Mesendoderm (in vitro differentiated cells): ENCODE measurements around the gene TNFAIP6.

Experiments used
- DNase-seq: peaks from one replicate; pipeline ENCODE4 v3.0.0; 2013
- H2AK5ac ChIP-seq: 2 replicates; pipeline ENCODE4 v1.6.1; 2013; ENCODE audit warnings: low read length, inconsistent platforms
- H2BK120ac ChIP-seq: 2 replicates; pipeline ENCODE4 v1.6.1; 2013; ENCODE audit warnings: low read depth, mild to moderate bottlenecking, low read length, moderate library complexity, mixed read lengths
- H2BK15ac ChIP-seq: replicated peaks from 2 replicates; pipeline ENCODE4 v1.6.1; 2013; ENCODE audit warnings: low read depth, mild to moderate bottlenecking, moderate library complexity
- H2BK5ac ChIP-seq: 2 replicates; pipeline ENCODE4 v1.6.1; 2013; ENCODE audit warnings: low read length, inconsistent platforms
- H3K18ac ChIP-seq: 2 replicates; pipeline ENCODE4 v1.6.1; 2013; ENCODE audit warnings: mild to moderate bottlenecking, low read length, mixed read lengths
- H3K23ac ChIP-seq: one replicate; pipeline ENCODE4 v1.6.1; 2013; ENCODE audit warnings: low read length
- H3K27ac ChIP-seq: 2 replicates; pipeline ENCODE4 v1.5.1; 2013; ENCODE audit warnings: low read depth, mild to moderate bottlenecking, inconsistent platforms, low read length, moderate library complexity
- H3K27me3 ChIP-seq: 2 replicates; pipeline ENCODE4 v1.6.1; 2013; ENCODE audit warnings: low read length, control low read depth, mild to moderate bottlenecking, inconsistent platforms; ENCODE audit not compliant: insufficient read depth, poor library complexity
- H3K36me3 ChIP-seq: 2 replicates; pipeline ENCODE4 v1.6.1; 2013; ENCODE audit warnings: low read length, inconsistent platforms; ENCODE audit not compliant: control insufficient read depth, insufficient read depth
- H3K4ac ChIP-seq: one replicate; pipeline ENCODE4 v1.6.1; 2013; ENCODE audit warnings: low read depth, mild to moderate bottlenecking, low read length, moderate library complexity
- H3K4me1 ChIP-seq: 2 replicates; pipeline ENCODE4 v1.6.1; 2013; ENCODE audit warnings: low read depth, low read length, inconsistent platforms; ENCODE audit not compliant: control insufficient read depth
- H3K4me2 ChIP-seq: 2 replicates; pipeline ENCODE4 v1.6.1; 2013; ENCODE audit warnings: low read length
- H3K4me3 ChIP-seq: 2 replicates; pipeline ENCODE4 v1.5.1; 2013; ENCODE audit warnings: mild to moderate bottlenecking, low read length
- H3K56ac ChIP-seq: one replicate; pipeline ENCODE4 v1.6.1; 2013; ENCODE audit warnings: low read length
- H3K79me1 ChIP-seq: 2 replicates; pipeline ENCODE4 v1.6.1; 2013; ENCODE audit warnings: low read length, inconsistent platforms
- H3K79me2 ChIP-seq: 2 replicates; pipeline ENCODE4 v1.6.1; 2013; ENCODE audit warnings: mild to moderate bottlenecking, low read length; ENCODE audit not compliant: control insufficient read depth, insufficient read depth
- H3K9ac ChIP-seq: 2 replicates; pipeline ENCODE4 v1.6.1; 2013; ENCODE audit warnings: low read length, inconsistent platforms
- H4K5ac ChIP-seq: one replicate; pipeline ENCODE4 v1.6.1; 2013; ENCODE audit warnings: low read length
- H4K8ac ChIP-seq: one replicate; pipeline ENCODE4 v1.6.1; 2013; ENCODE audit warnings: low read depth, mild to moderate bottlenecking, control low read depth, low read length, moderate library complexity
- WGBS: extraction: QIAGEN DNeasy Blood & Tissue Kit; methylation state at CpG from one replicate; pipeline ENCODE4 v1.1.7; 2013; ENCODE audit warnings: low lambda C conversion rate, missing lambda C conversion rate; ENCODE audit not compliant: insufficient coverage; ENCODE audit errors: extremely low coverage; 5-methylcytosine and 5-hydroxymethylcytosine counted together

TNFAIP6 gene

DNA sequence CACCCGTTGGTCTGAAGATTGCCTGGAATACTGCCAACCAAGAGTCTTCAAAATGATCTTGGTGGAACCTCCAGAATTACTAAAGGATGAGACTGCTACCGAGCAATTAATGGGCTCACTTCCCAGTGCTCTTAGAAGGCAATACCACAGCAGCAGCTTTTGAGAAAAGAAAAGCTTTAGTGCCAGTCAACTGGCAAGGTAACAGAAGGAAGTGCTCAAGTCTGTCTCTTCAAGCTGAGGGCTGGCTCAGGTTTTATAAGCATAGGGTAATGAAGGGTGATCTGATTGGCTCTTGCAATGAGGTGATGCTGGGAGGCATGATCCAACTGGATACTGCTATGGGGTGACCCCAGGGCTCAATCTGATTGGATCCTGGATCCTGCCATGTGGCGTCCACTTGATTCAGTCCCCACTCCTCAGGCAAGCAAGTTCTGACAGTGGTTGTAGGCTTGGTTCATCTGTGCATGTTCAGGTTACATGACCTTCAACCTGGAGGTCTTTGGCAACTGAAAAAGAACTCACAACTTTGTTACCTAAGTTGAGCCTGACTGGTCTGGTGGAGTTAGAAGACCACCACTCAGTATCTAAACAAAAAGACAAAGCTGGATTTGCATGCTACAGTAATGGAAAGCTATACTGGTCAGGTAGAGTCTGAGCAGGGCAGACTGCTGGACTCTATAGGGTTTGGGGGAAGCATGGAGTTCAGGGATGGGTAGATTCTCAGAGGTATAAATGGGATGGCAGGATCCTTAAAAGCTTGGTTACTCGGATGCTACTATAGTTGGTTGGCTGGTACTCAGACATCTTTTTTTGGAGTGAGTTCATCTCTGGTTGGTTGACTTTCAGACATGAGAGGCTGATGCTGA, 38.4 kb downstream of the TNFAIP6 start:
- Histone ChIP-seq H4K8ac (no peak overlapping the region), H4K5ac (no peak overlapping the region), H3K4me1 (no peaks in the 10 kb centered on the region), H2AK5ac (no peak overlapping the region), H3K4ac (no peak overlapping the region), H3K18ac (no peak overlapping the region), H3K27me3 (no peaks in the 10 kb centered on the region), H3K4me3 (no peak overlapping the region), H2BK15ac (no peak overlapping the region), H3K23ac (no peak overlapping the region), H3K79me1 (no peaks in the 10 kb centered on the region), H3K36me3 (no peaks in the 10 kb centered on the region), H3K79me2 (no peaks in the 10 kb centered on the region), H3K9ac (no peak overlapping the region), H2BK5ac (no peak overlapping the region), H3K27ac (no peak overlapping the region), H3K4me2 (no peak overlapping the region), H3K56ac (no peak overlapping the region), H2BK120ac (no peak overlapping the region)
- WGBS = no CpG with 5 or more reads among the region's 4 CpGs
- DNase-seq = peak; percentile 18

- no peak overlapping the region for H4K5ac ChIP-seq
- H3K56ac ChIP-seq = no peak overlapping the region
- H2AK5ac ChIP-seq = no peak overlapping the region
- H4K8ac ChIP-seq = no peak overlapping the region
- no peak overlapping the region for H2BK120ac ChIP-seq
- WGBS = no CpG with 5 or more reads among the region's 1 CpG
- no peak overlapping the region for H3K4me3 ChIP-seq
- H3K27ac ChIP-seq = no peak overlapping the region
- no peak overlapping the region for H3K4me2 ChIP-seq
- no peak for DNase-seq
- H3K36me3 ChIP-seq = no peaks in the 10 kb centered on the region
- no peak overlapping the region for H2BK5ac ChIP-seq
- no peak overlapping the region for H3K18ac ChIP-seq
- no peak overlapping the region for H3K4ac ChIP-seq
- H3K9ac ChIP-seq = no peak overlapping the region
- H3K4me1 ChIP-seq = no peaks in the 10 kb centered on the region
- H3K27me3 ChIP-seq = no peaks in the 10 kb centered on the region
- H3K79me1 ChIP-seq = no peaks in the 10 kb centered on the region
- H3K79me2 ChIP-seq = no peaks in the 10 kb centered on the region
- no peak overlapping the region for H3K23ac ChIP-seq
- no peak overlapping the region for H2BK15ac ChIP-seq
Observed at GRCh38 chr2:151399981-151400380, 42.6 kb downstream of the TNFAIP6 start.

DNA sequence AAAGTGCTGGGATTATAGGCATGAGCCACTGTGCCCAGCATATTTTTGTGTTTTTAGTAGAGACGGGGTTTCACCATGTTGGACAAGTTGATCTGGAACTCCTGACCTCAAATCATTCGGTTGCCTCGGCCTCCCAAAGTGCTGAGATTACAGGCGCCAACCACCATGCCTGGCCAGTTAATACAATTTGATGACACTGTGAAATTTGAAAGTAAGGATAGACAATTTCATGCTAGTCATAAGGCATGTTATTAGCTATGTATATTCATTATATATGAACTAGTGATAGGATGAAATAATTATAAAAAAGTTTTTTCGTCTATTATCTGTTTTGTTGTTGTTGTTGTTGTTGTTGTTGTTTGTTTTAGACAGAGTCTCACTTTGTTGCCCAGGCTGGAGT, 43.8 kb downstream of the TNFAIP6 start:
- H2BK15ac ChIP-seq = no peak overlapping the region
- WGBS = 100% methylated on average over 1 of the region's 5 CpGs
- no peak overlapping the region for H2AK5ac ChIP-seq
- no peak overlapping the region for H3K27ac ChIP-seq
- H3K79me2 ChIP-seq = no peaks in the 10 kb centered on the region
- H3K4ac ChIP-seq = no peak overlapping the region
- no peak overlapping the region for H3K4me2 ChIP-seq
- H3K18ac ChIP-seq = no peak overlapping the region
- H2BK120ac ChIP-seq = no peak overlapping the region
- H3K79me1 ChIP-seq = no peaks in the 10 kb centered on the region
- H3K9ac ChIP-seq = no peak overlapping the region
- no peak overlapping the region for H4K8ac ChIP-seq
- no peak overlapping the region for H3K23ac ChIP-seq
- H3K56ac ChIP-seq = no peak overlapping the region
- no peak overlapping the region for H3K4me3 ChIP-seq
- H3K27me3 ChIP-seq = no peaks in the 10 kb centered on the region
- no peak for DNase-seq
- H2BK5ac ChIP-seq = no peak overlapping the region
- H3K36me3 ChIP-seq = no peaks in the 10 kb centered on the region
- no peak overlapping the region for H4K5ac ChIP-seq
- H3K4me1 ChIP-seq = no peaks in the 10 kb centered on the region

- Histone ChIP-seq H3K27me3 (no peaks in the 10 kb centered on the region), H3K36me3 (no peaks in the 10 kb centered on the region), H3K4me1 (no peaks in the 10 kb centered on the region), H3K4me3 (no peak overlapping the region), H2BK5ac (no peak overlapping the region), H3K23ac (no peak overlapping the region), H3K79me1 (no peaks in the 10 kb centered on the region), H3K4me2 (no peak overlapping the region), H2BK15ac (no peak overlapping the region), H3K79me2 (no peaks in the 10 kb centered on the region), H4K8ac (no peak overlapping the region), H3K56ac (no peak overlapping the region), H3K9ac (no peak overlapping the region), H2AK5ac (no peak overlapping the region), H4K5ac (no peak overlapping the region), H2BK120ac (no peak overlapping the region), H3K27ac (no peak overlapping the region), H3K4ac (no peak overlapping the region), H3K18ac (no peak overlapping the region)
- no CpG with 5 or more reads among the region's 4 CpGs for WGBS
- DNase-seq = no peak
Observed at GRCh38 chr2:151403914-151404313, 46.5 kb downstream of the TNFAIP6 start.

DNA sequence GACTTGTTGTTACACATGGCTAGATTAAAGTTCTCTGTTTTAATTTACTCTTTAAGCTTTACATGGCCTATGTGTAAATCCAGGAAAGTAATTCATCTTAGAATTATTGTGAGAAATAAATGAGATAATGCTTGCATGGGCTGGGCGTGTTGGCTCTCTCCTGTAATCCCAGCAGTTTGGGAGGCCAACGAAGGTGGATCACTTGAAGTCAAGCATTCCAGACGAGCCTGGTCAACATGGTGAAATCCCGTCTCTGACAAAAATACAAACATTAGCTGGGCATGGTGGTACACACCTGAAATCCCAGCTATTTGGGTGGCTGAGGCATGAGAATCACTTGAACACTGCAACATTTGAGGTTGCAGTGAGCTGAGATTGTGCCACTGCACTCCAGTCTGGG, 48.0 kb downstream of the TNFAIP6 start:
- no peak overlapping the region for H3K9ac ChIP-seq
- no peak for DNase-seq
- H2AK5ac ChIP-seq = no peak overlapping the region
- H3K4me3 ChIP-seq = no peak overlapping the region
- H3K18ac ChIP-seq = no peak overlapping the region
- H3K27ac ChIP-seq = no peak overlapping the region
- H3K56ac ChIP-seq = no peak overlapping the region
- H2BK5ac ChIP-seq = no peak overlapping the region
- WGBS = no CpG with 5 or more reads among the region's 4 CpGs
- H4K8ac ChIP-seq = no peak overlapping the region
- H2BK15ac ChIP-seq = no peak overlapping the region
- H2BK120ac ChIP-seq = no peak overlapping the region
- no peaks in the 10 kb centered on the region for H3K27me3 ChIP-seq
- H3K4me1 ChIP-seq = no peaks in the 10 kb centered on the region
- no peak overlapping the region for H4K5ac ChIP-seq
- H3K4ac ChIP-seq = no peak overlapping the region
- H3K79me1 ChIP-seq = no peaks in the 10 kb centered on the region
- no peak overlapping the region for H3K4me2 ChIP-seq
- no peak overlapping the region for H3K23ac ChIP-seq
- no peaks in the 10 kb centered on the region for H3K36me3 ChIP-seq
- peaks cover 6% of the 10 kb centered on the region for H3K79me2 ChIP-seq

DNA sequence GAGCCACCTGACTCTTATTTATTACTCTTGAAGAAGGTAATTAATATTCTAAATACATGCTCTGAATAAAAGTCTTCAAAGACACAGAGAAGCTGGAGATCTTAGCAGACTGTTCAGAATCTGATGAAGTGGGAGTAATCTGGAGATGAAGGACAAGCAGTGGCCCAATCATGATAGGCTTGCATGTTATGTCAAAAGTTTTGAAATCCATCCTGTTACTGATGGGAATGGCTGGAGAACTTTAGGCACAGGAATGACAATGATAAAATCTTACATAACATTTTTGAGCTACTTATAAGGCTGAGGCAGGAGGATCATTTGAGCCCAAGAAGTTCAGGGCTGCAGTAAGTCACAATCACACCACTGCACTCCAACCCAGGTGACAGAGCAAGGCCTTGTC, 49.9 kb downstream of the TNFAIP6 start:
- Histone ChIP-seq H2BK15ac (no peak overlapping the region), H2AK5ac (no peak overlapping the region), H4K8ac (no peak overlapping the region), H3K4me3 (no peak overlapping the region), H2BK120ac (no peak overlapping the region), H3K4ac (no peak overlapping the region), H3K4me2 (no peak overlapping the region), H3K4me1 (no peaks in the 10 kb centered on the region), H3K27ac (no peak overlapping the region), H3K79me1 (no peaks in the 10 kb centered on the region), H2BK5ac (no peak overlapping the region), H4K5ac (no peak overlapping the region), H3K9ac (no peak overlapping the region), H3K18ac (no peak overlapping the region), H3K56ac (no peak overlapping the region), H3K27me3 (no peaks in the 10 kb centered on the region), H3K79me2 (peaks cover 18% of the 10 kb centered on the region), H3K36me3 (no peaks in the 10 kb centered on the region), H3K23ac (no peak overlapping the region)
- no peak for DNase-seq
